DOHH2 (cell line): ENCODE results near the gene FNDC3B.

Experiments
- EZH2phosphoT487 ChIP-seq: fragments of 200-600 bp; sonication (generic); IDR thresholded peaks from 2 replicates; pipeline ENCODE4 v1.6.1; 2017; ENCODE audit warnings: borderline replicate concordance, mild to moderate bottlenecking, antibody characterized with exemption, low read length, moderate library complexity, mixed read lengths
- TF ChIP-seq, protein P1 (sequence below): fragments of 200-600 bp; sonication (generic); IDR thresholded peaks from one replicate; pipeline ENCODE4 v1.5.1; 2014; ENCODE audit warnings: antibody characterized with exemption, mild to moderate bottlenecking, low read depth, low read length; ENCODE audit not compliant: poor library complexity, severe bottlenecking

DNA sequence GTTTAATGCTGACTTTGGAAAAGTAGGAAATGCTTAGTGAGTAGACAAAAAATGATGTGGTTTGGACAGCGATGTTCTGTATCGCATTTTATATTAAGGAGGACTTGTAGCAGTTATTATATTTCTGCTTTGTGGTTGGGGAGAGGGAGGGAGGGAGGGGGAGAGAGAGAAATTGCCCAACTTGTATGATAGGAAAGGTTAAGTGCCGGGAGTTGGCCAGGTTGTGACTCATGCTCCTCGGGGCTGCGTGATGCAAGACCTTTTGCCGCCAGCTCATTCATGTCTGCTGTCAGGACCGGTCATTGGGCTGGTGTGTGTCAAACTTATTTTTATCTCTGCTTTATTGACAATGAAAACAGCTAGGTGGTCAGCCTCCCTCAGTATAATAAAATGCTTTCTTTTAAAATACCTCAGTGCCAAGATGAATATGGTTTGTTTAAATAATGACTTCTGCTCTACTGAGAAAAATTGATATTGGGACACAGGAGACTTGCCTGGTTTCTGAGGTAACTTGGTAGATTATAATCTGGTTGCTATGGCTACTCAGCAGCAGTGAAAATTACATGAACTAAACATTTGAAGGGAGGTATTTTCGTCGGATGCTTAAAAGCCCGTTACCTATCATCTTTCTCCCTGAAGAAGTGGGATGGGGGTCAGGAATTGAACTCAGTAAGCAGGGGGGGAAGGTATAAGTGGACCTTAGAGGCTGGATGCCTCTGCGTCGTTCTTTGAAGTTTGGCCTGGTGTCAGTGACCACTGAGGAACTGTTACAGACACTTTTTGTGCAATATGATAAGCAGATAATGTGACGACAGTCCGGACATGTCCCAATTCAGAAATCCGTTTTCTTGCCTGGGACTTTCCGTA, 90.7 kb downstream of the FNDC3B start:
- TF ChIP-seq EZH2phosphoT487: no peak
- TF ChIP-seq, protein P1, sequence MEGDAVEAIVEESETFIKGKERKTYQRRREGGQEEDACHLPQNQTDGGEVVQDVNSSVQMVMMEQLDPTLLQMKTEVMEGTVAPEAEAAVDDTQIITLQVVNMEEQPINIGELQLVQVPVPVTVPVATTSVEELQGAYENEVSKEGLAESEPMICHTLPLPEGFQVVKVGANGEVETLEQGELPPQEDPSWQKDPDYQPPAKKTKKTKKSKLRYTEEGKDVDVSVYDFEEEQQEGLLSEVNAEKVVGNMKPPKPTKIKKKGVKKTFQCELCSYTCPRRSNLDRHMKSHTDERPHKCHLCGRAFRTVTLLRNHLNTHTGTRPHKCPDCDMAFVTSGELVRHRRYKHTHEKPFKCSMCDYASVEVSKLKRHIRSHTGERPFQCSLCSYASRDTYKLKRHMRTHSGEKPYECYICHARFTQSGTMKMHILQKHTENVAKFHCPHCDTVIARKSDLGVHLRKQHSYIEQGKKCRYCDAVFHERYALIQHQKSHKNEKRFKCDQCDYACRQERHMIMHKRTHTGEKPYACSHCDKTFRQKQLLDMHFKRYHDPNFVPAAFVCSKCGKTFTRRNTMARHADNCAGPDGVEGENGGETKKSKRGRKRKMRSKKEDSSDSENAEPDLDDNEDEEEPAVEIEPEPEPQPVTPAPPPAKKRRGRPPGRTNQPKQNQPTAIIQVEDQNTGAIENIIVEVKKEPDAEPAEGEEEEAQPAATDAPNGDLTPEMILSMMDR: no peak
